Kidney (tissue), 14 donors: Measurements from ENCODE around the gene MAN2A1. TPM values are rescaled to one million over a fixed set of nuclear protein-coding genes. Genes with fewer than 3 reads are reported as not detected.

Experiments
- DNase-seq, 5 donors: peaks; one replicate each; pipeline ENCODE4 v3.0.0-alpha.2; 2013 to 2020
- FAIRE-seq: peaks from 2 replicates; lab custom pipeline; 2012; peaks lifted over from hg19 to GRCh38; lab: Jason Lieb, UNC
- H3K27ac ChIP-seq, 2 donors: one replicate each; pipeline ENCODE4 v1.7.0; 2013; ENCODE audit warnings: low read depth in 2 of 2, low read length in 2 of 2, inconsistent platforms in 1 of 2
- H3K27me3 ChIP-seq: one replicate; pipeline ENCODE4 v1.7.1; 2013; ENCODE audit warnings: low read length, inconsistent platforms; ENCODE audit not compliant: control insufficient read depth, insufficient read depth
- H3K36me3 ChIP-seq, 3 donors: one replicate each; pipeline versions ENCODE4 v1.7.0 to v1.7.1; 2013; ENCODE audit warnings: low read length in 3 of 3, control low read depth in 1 of 3, inconsistent platforms in 1 of 3; ENCODE audit not compliant: insufficient read depth in 3 of 3, control insufficient read depth in 2 of 3
- H3K4me1 ChIP-seq, 3 donors: one replicate each; pipeline versions ENCODE4 v1.7.0 to v1.7.1; 2013; ENCODE audit warnings: low read length in 3 of 3, inconsistent platforms in 1 of 3, low read depth in 1 of 3; ENCODE audit not compliant: control insufficient read depth in 2 of 3, insufficient read depth in 2 of 3
- H3K4me3 ChIP-seq, 3 donors: one replicate each; pipeline versions ENCODE4 v1.7.0 to v1.8.1; 2013; ENCODE audit warnings: low read length in 3 of 3, control low read depth in 1 of 3, inconsistent platforms in 1 of 3
- H3K9ac ChIP-seq, 3 donors: one replicate each; pipeline versions ENCODE4 v1.7.0 to v1.7.1; 2013; ENCODE audit warnings: low read length in 3 of 3, control low read depth in 1 of 3, inconsistent platforms in 1 of 3
- H3K9me3 ChIP-seq, 3 donors: one replicate each; pipeline versions ENCODE4 v1.7.0 to v1.7.1; 2013; ENCODE audit warnings: low read length in 3 of 3, control low read depth in 1 of 3, inconsistent platforms in 1 of 3; ENCODE audit not compliant: control insufficient read depth in 2 of 3, insufficient read depth in 1 of 3
- intact Hi-C: fragments of 100-400 bp; cut with DNase I; formaldehyde crosslinking; loops from one replicate; pipeline ENCODE4 v1.11.1; 2022
- polyA plus RNA-seq: library from polyadenylated mRNA; stranded (reverse); fragments of 350-450 nt; fragmentation: Illumina TruSeq; extraction: RNeasy Lipid Tissue Mini Kit (QIAGEN cat#74804); gene quantifications from one replicate; pipeline ENCODE4 v1.2.3, GENCODE V29; 2014; ENCODE audit warnings: low read depth, low replicate concordance; ENCODE audit not compliant: insufficient read depth
- total RNA-seq: library from RNA; stranded (reverse); fragmentation: NEBNext Ultra II Directional; extraction: Animal tissue kit (Norgen Biotek cat#: 25700); gene quantifications from one replicate; pipeline ENCODE4 v1.2.1, GENCODE V29; 2021
- TF ChIP-seq, protein P1 (sequence below): IDR thresholded peaks from 3 replicates; pipeline ENCODE4 v1.5.1; 2012; ENCODE audit warnings: mild to moderate bottlenecking, moderate library complexity, borderline replicate concordance; ENCODE audit not compliant: insufficient read depth; ENCODE audit errors: extremely low read depth
- donor health status: control.
- donor health status: control.
- donor health status: control.
- donor health status: control.
- donor health status: control.
- donor health status: DM: yes; HTN: yes; CAD: no.
- donor health status: Normal renal cell carcinoma (clear cell type).

The MAN2A1 gene
- total and polyA plus RNA-seq, 2 donors from 2014 or later = 12.7 to 69.9 TPM

DNA sequence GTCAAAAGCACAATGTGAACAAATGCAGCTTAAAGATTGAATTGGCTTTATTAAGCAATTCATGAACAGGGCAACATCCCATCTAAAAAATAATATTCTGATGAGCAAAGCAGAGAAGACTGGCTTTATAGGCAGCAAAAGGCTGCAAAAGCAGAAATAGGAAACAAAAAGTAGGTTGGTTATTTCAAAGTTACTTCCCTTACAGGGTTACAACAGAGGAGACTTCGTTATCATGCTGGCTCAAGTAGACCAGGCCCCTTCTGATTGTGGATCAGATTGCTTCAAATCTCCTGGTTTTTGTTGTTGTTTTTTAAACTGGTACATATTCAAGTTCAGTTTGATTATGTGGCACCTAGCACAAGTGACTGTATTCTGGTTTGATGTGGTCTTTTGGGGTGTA lies 73.1 kb downstream of the MAN2A1 start:
- peaks cover 2 to 4% (median 2%) of the 10 kb centered on the region in 3 donors for H3K36me3 ChIP-seq
- no peak for FAIRE-seq
- no peaks in the 10 kb centered on the region for H3K4me1 ChIP-seq
- H3K27me3 ChIP-seq = no peaks in the 10 kb centered on the region
- no peaks in the 10 kb centered on the region for H3K9me3 ChIP-seq
- TF ChIP-seq, protein P1, sequence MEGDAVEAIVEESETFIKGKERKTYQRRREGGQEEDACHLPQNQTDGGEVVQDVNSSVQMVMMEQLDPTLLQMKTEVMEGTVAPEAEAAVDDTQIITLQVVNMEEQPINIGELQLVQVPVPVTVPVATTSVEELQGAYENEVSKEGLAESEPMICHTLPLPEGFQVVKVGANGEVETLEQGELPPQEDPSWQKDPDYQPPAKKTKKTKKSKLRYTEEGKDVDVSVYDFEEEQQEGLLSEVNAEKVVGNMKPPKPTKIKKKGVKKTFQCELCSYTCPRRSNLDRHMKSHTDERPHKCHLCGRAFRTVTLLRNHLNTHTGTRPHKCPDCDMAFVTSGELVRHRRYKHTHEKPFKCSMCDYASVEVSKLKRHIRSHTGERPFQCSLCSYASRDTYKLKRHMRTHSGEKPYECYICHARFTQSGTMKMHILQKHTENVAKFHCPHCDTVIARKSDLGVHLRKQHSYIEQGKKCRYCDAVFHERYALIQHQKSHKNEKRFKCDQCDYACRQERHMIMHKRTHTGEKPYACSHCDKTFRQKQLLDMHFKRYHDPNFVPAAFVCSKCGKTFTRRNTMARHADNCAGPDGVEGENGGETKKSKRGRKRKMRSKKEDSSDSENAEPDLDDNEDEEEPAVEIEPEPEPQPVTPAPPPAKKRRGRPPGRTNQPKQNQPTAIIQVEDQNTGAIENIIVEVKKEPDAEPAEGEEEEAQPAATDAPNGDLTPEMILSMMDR = no peak
- no peak for DNase-seq
- no peak overlapping the region for H3K4me3 ChIP-seq
- intact Hi-C loops = no loop called here
- no peak overlapping the region for H3K9ac ChIP-seq
- no peak overlapping the region for H3K27ac ChIP-seq

DNA sequence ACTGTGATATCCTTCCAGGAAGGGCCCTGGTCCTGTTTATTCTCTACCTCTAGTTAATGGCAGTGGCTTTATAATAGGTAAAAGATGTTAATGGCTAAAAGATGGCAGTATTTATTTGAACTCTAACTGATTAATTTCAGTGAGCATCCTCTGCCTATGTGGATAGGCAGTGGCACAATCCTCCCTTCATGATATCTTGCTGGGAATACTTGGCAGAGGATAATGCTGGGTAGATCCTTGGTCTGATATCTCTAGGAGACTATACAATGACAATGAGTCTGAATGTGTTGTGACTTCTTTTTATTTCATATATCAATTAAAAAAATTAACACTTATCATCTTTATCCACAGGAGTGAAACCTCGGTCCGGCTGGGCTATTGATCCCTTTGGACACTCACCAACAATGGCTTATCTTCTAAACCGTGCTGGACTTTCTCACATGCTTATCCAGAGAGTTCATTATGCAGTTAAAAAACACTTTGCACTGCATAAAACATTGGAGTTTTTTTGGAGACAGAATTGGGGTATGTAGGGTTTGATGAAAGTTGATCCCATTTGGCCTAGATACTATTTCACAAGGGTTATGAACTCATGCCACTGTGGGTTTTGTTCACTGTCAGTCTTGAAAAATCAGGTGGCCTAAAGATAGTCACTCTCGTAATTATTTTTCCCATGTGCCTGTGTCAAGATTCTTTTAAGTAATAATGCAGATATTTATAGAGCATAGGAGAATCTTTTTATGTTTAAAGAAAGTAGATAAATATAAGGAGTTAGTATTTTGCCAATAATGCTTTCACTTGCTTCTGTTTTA lies 77.7 kb downstream of the MAN2A1 start:
- DNase-seq = no peak
- H3K9me3 ChIP-seq = no peaks in the 10 kb centered on the region
- no peak overlapping the region for H3K27ac ChIP-seq
- TF ChIP-seq, protein P1 = no peak
- H3K9ac ChIP-seq = no peak overlapping the region
- FAIRE-seq = no peak
- no peaks in the 10 kb centered on the region for H3K4me1 ChIP-seq
- no peaks in the 10 kb centered on the region for H3K27me3 ChIP-seq
- intact Hi-C loops = no loop called here
- H3K36me3 ChIP-seq = peaks cover 0 to 11% (median 3%) of the 10 kb centered on the region in 3 donors
- no peak overlapping the region for H3K4me3 ChIP-seq

DNA sequence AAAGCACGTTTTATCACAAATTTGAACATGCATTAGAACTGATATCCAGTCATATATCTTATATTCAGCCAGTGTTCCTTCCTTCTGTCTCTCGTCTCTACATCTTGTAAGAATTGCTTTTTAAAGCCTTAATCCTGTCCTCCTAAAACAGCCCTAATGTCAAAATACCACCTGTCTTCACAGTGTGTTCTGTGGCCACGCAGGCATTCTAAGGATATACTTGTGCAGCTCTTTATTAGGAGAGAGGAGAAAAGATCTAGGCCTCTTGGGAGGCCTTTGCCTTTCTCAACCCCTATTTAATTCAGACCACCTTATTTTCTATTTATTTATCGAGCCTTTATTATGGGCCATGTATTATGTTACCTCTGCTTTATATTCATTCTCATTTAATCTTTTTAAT lies 78.3 kb downstream of the MAN2A1 start:
- Histone ChIP-seq H3K4me3 (no peak overlapping the region), H3K36me3 (peaks cover 0 to 9% (median 0%) of the 10 kb centered on the region in 3 donors), H3K27me3 (no peaks in the 10 kb centered on the region), H3K27ac (no peak overlapping the region), H3K4me1 (no peaks in the 10 kb centered on the region), H3K9me3 (no peaks in the 10 kb centered on the region), H3K9ac (no peak overlapping the region)
- intact Hi-C loops = no loop called here
- TF ChIP-seq, protein P1 = no peak
- no peak for FAIRE-seq
- no peak for DNase-seq
